Embryonic facial prominence (tissue), 1 donor: Measurements from ENCODE around the gene PPP1R14C.
"Not testable (repeated sequence)": the region's sequence is repeated elsewhere in the genome, so short reads cannot be mapped to it uniquely, and the experiment has no call there.

Experiments
- DNase-seq: peaks from one replicate; pipeline ENCODE4 v3.0.0-alpha.2; 2016; ENCODE audit errors: extremely low spot score

Gene PPP1R14C

DNA sequence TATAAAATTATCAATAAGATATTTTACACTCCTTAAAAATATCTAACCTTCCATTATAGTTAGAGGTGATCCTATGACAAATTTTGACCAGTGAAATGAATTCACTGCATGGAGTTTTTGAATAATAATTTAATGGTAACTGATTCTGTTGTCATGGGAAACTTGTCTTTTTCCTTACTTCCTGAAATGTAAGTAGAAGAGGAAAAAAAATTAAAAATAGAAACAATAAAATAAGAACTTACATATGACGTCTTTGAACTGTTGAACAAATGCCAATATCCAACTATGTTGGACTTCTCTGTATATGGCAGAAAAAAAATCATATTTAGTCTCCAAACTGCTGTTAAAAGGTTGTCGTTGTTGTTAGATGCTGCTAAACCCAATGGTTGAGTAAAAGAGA is 26.3 kb downstream of the PPP1R14C start:
- DNase-seq = no peak

DNA sequence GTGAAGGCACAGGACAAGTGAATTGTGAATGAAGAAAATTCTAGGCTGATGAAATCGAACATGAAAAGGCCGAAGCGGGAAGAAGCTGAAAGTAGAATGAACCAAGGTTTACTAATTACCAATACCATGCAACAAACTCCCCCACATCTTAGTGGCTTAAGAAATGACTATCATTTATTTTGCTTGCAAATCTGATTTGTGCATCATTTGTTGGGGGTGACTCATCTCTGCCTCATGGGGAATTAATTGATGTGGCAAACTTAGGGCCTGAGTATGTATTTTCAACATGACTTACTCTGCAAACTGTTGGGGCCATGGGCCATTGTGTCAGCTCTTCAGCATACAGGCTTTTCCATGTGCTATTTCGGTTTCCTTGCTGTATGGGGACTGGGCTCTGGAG is 26.8 kb downstream of the PPP1R14C start:
- no peak for DNase-seq

DNA sequence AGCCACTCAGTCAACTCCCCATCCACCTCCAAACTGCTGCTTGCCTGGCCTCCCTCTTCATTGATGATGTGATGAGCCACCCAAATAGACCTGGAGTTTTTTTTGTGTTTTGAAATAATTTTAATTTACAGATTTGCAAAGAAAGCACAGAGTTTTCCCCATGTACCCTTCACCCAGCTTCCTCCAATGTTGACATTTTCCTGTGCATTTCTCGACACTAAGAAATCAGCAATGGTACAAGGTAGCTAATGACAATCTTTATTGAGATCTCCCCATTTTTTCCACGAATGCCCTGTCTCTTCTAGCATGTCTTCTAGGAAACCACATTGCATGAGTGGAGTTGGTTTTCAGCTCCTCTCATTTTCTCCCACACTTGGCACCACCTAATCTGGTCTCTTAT is 30.1 kb downstream of the PPP1R14C start:
- no peak for DNase-seq

DNA sequence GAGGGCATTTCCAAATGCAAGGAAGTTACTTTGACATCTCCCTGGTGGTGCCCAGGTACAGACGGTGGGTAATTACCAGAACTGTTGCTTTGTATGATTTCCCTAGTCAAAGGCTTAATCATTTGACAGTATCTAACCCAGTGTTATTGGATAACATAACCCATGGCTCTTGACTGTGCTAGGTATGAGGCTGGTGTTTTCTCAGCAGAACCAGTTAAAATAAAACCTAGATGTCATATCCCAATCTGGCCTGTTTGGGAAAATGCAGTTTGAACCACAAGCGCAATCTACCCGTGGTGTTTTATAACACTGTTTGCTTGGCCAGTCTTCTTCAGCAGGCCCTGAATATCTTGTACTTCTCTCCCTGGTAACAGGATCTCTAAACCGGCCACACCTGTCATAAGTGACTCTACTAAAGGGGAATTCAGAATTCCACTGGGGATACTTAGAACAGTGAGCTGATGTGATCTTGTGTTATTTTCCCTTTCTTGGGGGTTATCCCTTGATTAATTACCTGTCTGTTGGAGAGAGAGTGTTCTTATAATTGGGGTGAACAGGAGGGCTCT is 32.8 kb downstream of the PPP1R14C start:
- DNase-seq = no peak

DNA sequence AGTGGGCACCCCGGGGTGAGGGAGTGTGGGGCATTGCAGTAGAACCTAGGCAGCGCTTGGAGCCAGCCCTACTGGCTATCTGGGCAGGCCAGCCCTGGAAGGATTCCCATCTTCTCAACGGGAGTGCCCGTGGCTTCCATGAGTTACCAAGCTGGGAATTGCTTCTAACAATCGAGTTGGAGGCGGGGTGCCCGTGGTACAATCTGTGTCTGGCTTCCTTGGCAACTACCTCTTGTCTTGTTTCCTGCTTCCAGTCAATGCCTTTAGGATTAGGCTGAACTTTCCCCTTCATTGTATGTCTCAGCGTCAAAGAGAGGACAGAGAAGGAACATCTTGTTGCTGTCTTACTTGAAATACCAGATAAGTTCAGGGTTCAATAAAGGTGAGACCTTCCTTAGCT is 33.3 kb downstream of the PPP1R14C start:
- DNase-seq = no peak

DNA sequence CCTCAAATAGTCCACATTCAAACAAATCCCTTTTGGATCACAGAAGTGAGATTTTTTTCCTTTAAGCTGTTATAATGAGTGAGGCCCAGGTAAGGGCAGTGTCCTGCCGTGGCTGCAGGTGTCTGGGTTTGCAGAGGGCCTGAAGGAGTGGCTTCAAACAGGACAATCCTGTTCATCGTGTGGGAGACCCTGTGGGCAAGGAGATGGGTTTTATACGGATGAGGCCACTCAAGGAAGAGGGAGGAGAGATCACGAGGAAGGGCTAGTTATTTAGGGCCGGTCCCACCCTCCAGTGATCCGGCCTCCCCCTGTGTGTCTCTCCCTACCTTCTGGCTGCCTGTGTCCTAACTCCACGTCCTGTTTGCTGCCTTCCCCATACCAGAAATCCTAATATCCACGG is 33.8 kb downstream of the PPP1R14C start:
- DNase-seq = no peak

DNA sequence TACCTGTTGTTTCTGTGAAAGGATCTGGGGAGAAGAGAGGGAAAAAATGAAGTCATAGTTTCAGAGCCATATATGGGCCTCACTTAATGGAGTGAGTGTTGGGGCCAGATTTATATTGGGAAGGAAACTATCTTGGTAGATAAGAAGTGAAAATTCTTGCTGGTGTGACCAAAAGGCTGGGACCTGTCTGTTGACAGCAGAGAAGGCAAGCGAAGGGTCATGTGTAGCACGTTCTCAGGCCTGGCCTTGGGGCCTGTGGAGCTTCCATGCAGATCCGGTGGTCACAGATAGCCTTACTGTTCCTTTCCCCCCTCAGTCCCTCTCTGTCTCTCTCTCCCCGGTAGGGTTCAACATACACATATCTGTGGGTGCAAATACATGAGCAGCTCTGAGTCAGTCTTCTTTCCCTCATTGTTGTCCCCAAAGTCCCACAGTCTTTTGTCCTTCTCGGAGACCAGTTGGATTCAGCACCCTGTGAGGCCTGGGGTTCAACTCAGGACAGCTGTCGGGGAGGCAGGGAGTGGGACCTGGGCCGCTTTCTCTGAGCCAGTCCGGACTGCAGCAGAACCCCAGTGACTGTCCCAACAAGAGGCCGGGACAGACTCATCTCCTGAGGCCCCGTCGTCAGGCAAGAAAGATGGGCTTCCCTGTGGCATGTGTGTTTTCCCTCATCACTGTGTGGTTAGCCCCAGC is 34.6 kb downstream of the PPP1R14C start:
- DNase-seq = no peak

DNA sequence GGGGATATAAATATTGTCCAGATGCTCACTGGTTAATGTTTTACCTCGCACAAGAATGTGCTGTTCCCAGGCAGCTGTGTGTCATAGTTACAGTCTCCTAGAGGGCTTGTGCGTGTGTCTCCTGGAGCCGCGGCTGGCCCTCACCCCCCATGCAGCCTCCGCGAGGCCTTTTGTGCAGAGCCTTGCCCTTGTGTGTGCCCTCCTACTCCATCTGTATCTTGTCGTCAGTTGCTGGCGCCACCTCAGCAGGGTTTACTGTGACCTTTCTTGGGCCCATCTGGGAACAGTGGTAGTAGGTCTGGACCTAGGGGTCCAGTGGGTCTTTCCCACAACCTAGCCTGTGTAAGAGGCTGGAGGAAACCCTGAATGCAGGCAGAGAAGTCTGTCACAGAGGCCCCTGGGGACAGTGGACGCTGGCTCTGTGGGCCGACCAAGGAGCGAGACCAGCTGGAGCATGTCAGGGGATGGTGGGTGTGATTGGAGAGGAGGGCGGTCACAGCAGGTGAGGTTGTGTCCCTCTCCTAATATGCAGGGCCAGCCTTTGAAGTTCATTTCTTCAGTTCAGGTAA is 35.2 kb downstream of the PPP1R14C start:
- DNase-seq = no peak

DNA sequence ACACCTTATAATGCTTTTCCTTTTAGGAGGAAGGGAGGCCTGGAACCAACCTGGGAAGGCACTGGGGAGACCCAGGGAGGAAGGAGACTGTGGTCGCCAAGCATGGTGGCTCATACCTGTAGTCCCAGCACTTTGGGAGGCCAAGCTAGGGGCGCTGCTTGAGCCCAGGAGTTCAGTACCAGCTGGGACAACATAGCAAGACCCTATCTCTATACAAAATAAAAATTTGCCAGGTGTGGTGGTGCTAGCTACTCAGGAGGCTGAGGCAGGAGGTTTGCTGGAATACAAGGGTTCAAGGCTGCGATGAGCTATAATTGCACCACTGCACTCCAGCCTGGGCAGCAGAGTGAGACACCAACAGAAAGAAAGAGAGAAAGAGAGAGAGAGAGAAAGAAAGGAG is 36.2 kb downstream of the PPP1R14C start:
- no peak for DNase-seq

DNA sequence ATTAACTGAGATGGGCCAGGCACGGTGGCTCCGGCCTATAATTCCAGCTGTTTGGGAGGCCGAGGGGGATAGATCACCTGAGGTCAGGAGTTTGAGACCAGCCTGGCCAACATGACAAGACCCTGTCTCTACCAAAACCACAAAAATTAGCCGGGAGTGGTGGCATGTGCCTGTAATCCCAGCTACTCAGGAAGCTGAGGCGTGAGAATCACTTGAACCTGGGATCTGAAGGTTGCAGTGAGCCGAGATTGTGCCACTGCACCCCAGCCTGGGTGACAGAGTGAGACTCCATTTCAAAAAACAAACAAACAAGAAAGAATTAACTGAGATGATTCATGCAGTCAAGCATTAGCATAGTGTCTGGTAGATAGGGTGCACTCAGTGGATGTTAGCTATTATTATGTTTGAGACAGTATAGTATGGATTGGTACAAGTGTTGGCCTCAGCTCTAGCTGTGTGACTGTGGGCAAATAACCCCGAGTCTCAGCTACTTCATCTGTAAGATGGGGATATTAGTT is 37.1 kb downstream of the PPP1R14C start:
- DNase-seq = not testable (repeated sequence)

DNA sequence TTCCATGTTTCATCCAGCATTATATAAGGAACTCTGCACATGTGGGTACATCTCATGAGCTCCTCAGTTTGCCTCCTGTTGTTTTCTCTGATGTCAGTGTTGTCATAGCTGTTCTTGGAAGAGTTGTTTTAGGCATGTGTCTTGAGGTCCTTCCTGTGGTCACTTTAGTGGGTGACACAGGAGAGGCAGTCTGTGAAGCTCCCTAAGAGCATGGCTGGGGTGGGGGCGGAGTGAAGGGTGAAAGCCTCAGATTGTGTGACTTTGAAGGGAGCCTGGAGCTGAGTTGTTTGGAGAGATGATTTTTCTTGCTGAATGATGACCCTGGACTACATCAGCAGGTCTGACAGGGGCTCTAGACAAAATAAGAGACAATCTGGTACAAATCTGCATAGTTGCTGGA is 37.7 kb downstream of the PPP1R14C start:
- no peak for DNase-seq

DNA sequence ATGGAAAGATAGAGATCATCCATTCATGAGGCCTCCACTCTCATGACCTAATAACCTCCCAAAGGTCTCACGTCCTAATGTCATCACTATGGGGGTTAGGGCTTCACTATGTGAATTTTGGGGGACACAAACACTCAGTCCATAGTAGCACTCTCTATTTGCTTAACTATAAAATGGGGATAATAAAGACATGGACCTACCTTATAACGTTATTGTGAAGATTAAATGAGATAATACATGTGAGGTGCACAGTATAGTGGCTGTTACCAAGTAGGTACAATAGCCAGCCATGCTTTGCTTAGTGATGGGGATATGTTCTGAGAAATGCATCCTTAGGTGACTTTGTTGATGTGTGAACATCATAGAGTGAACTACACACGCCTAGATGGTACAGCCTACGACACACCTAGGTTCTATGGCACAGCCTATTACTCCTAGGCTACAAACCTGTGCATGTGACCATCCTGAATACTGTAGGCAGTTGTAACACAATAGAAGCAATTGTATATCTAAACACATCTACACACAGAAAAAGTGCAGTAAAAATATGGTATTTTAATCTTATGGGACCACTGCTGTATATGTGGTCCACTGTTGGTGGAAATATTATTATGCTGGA is 39.7 kb downstream of the PPP1R14C start:
- DNase-seq = no peak

DNA sequence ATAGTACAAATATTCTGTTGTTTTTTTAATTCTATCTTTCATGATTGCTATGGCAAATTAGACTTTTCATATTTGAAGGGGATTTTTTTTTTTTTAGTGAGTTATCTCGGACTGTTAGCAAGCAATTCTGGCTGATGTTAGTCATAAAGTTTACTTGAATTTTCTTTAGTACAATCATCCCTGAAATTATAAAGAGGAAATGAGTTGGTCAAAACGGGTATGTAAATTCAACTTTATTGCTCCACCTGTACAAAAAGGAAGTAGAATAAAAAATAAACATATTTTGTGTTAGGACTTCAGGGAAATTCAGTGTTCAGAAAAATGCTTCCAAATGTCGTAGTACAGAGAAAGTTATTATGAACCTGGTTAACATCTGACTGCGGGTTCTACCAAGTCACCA is 40.3 kb downstream of the PPP1R14C start:
- DNase-seq = no peak

DNA sequence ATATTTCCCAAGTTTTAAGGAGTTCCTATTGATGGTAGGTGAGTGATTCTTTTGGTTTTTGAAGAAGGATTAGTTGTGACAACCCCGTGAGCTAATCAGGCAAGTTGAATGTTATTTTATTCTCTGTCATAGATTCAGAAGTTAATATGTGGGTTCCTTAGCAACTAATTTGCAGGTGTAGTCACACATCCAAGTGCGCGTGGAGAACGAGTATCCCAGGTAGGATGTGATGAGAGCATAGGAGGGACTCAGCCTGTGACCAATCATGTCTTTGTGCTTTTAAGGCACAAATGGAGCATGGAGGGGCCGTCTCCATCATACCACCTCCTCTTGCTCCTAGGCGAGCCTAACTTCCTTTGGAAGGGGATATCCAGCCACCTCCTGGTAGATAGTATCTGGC is 41.1 kb downstream of the PPP1R14C start:
- DNase-seq = no peak

DNA sequence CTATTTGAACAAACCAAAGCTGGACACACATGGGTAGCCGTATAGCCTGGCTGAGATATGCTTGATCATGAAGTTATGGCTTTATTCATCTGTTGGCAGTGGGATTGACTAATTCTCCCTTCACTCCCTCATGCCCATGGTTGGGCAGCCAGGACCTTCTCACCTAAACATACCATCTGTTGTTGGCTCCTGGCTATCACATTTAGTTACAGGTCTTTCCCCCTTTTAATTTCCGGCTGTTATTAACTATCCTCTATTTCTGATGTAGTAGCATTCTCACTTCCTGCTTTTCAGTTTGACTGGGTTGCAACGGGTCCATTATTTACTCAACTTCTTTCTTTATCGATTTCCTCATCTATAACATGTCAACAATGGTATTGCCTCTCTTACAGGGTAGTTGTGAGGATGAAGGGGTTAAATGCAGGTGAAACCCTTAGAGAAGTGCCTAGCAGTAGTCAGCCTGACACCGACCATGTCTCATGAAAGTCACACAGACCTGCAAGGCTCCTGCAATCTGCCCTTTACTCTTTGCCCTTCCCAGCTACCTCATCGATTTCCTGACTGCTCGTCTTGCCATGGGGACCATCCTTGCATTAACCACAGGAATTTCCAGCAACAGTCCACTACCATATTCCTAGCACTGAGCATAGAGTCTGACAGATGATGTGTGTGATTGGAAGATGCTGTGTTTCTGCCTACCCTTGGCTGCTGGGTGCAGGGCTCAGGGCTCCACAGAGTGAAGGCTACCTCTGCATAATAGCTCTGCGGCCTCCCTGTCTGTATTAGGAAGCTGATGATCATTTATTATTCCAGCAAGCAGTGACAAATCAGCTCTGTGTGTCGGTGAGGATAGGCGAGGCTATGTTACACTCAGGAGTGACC is 42.2 kb downstream of the PPP1R14C start:
- no peak for DNase-seq

DNA sequence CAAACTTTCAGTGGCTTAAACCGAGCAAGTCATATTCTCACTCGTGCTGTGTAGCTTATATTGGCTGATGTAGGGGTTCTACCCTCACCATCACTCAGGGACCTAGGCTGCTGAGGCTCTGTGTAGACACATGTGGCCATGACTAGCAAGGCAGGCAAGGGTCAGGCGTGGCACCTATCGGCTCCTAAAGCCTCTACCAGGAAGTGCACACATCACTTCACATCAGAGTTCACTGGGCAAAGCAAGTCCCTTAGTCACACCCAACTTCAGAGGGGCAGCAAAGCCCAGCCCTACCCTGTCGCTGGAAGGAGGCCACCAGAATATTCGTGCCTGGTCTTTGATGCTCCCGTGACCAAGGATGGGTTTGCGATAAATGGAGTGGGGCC is 42.9 kb downstream of the PPP1R14C start:
- no peak for DNase-seq

DNA sequence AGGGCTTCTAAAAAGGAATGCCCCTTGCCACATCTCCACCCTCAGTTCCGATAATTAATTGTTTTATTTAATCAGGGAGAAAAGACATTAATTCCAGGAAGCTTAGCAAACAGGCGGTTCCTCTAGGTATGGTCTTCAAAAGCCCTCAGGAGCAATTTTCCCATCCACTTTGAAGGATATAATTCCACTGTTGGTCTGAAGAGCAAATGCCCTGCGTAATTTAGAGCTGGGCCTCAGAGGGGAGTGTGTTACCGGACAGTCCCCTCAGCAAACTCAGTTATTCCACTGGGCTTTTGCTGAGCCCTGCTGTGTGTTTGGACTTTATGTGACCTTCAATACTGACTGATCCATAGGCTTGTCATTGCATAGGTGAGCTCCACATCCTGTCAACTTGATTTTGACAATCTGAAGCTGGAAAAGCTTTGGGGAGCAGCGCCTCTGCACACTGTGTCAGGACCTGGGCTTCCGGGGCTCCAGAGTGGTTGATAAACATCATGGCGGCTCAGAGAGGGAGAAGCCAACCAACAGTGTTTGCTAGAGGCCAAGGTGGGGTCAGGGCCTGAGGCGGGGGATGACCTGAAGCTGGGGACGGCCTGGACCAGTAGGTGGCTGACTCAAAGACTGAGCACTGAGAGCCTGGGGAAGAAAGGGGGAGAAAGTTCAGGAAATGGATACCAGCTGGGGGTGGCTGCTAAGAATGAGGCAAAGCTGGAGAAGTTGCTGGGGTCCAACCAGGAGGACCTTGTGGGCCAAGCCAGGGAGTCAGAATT is 43.5 kb downstream of the PPP1R14C start:
- DNase-seq = no peak

DNA sequence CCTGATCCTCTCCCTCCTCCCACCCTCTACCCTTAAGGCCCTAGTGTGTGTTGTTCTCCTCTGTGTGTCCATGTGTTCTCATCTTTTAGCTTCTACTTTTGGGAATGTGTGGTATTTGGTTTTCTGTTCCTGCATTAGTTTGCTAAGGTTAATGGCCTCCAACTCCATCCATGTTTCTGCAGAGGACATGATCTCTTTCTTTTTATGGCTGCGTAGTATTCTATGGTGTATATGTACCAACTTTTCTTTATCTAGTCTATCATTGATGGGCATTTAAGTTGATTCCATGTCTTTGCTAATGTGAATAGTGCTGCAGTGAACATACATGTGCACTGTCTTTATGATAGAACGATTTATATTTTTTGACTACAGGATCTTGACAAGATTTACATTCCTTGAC is 44.6 kb downstream of the PPP1R14C start:
- not testable (repeated sequence) for DNase-seq

DNA sequence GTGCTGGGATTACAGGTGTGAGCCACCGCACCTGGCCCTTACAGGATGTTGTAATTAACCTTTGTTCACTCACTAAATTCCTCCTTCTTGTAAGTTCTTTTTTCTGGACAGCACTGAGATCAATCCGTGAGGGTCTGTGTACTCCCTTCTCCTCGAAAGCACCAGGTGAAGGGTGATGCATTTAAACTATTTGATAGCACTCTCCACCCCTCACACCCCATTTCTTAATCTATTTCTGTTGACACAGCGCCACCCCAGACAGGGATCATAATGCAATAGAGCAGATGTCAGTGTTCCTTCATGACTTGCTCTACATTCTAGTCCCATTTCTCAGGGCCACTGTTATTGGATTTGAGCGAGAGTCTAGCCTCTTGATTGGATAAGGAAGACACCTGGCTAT is 46.3 kb downstream of the PPP1R14C start:
- no peak for DNase-seq

DNA sequence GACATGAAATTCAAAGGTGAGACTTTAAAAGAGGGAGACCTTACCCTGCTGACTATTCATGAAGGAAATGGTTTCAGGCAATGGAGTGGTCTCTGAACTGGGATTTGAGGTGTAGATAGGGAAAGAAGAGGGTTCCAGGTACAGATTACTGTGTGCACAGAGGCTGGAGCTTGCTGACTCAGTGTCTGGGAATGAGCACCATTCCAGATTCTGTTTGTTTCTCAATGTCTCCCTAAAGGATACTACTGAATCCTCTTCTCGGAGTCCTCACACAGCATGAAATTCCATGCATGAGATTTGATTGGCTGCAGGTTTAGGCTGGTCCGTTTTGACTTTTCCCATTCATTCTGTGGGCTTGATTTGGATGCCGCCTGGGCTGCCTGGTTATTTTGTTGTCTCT is 49.0 kb downstream of the PPP1R14C start:
- DNase-seq = no peak

DNA sequence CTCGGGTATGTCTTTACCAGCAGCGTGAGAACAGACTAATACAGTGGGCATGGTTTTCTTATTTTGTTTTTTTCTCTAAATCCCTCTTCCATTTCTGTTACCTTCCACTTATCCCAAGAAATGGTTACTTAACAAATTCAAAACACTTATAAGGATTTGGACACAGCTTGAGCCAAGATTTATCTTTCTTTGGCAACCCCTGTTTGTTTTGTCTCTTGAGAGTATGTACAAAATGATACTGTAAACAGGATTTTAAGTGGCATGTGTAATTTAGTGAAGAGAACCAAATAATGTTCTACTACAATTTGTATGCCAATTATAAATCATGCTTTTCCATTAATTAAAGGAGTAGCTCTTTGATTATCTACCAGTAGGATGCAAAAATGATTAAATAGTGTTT is 51.4 kb downstream of the PPP1R14C start:
- DNase-seq = no peak
